Esophagus muscularis mucosa (tissue), 4 donors: Measurements from ENCODE around the gene RPL28. TPM values are rescaled to one million over a fixed set of nuclear protein-coding genes. Genes with fewer than 3 reads are reported as not detected.

ENCODE experiments used
- DNase-seq: peaks from one replicate; pipeline ENCODE4 v3.0.0-alpha.2; 2017; ENCODE audit errors: extremely low spot score
- H3K27ac ChIP-seq, 4 donors: fragments of 200-600 bp; sonication (generic); replicated peaks in 1 of 4; 1 replicate in 3 of 4; 2 replicates in 1 of 4; pipeline ENCODE4 v1.5.1; 2016 to 2019; ENCODE audit warnings: mild to moderate bottlenecking in 1 of 4
- H3K27me3 ChIP-seq, 4 donors: fragments of 200-600 bp; sonication (generic); one replicate each; pipeline versions ENCODE4 v1.5.1 to v1.6.0; 2016 to 2019
- H3K36me3 ChIP-seq, 4 donors: fragments of 200-600 bp; sonication (generic); one replicate each; pipeline ENCODE4 v1.5.1; 2016 to 2019
- H3K4me1 ChIP-seq, 4 donors: fragments of 200-600 bp; sonication (generic); one replicate each; pipeline ENCODE4 v1.5.1; 2016 to 2019
- H3K4me3 ChIP-seq, 4 donors: fragments of 200-600 bp; sonication (generic); 1 replicate in 2 of 4; 2 replicates in 2 of 4; pipeline ENCODE4 v1.5.1; 2016 to 2019; ENCODE audit warnings: mild to moderate bottlenecking in 4 of 4, moderate library complexity in 1 of 4
- H3K9me3 ChIP-seq, 4 donors: fragments of 200-600 bp; sonication (generic); 1 replicate in 3 of 4; 2 replicates in 1 of 4; pipeline ENCODE4 v1.5.1; 2016 to 2019
- EP300 ChIP-seq: sonication (generic); formaldehyde crosslinking; IDR thresholded peaks from one replicate; pipeline ENCODE4 v1.6.1; 2017; ENCODE audit warnings: antibody characterized with exemption
- POLR2A ChIP-seq: fragments of 450-650 bp; IDR thresholded peaks from one replicate; pipeline ENCODE4 v1.6.1; 2017; ENCODE audit warnings: antibody characterized with exemption, moderate library complexity, mild to moderate bottlenecking, low read depth
- POLR2AphosphoS5 ChIP-seq, 2 donors: sonication (generic); formaldehyde crosslinking; IDR thresholded peaks; one replicate each; pipeline ENCODE4 v1.6.1; 2017; ENCODE audit warnings: antibody characterized with exemption in 2 of 2
- WGBS: methylation state at CpG from one replicate; pipeline ENCODE4 v1.1.5; 2018; 5-methylcytosine and 5-hydroxymethylcytosine counted together
- intact Hi-C: fragments of 100-400 bp; cut with DNase I; formaldehyde crosslinking; loops from one replicate; pipeline ENCODE4 v1.15.1; 2023
- total RNA-seq, 4 donors: library from RNA; depleted of rRNA; stranded (reverse); fragments of >200 nt; gene quantifications; one replicate each; pipeline versions ENCODE4 v1.1.0 to v1.2.1, GENCODE V29; 2016
- TF ChIP-seq, protein P1 (sequence below), 3 experiments: fragments of 200-600 bp in 2 of 3; fragments of 450-650 bp in 1 of 3; sonication (generic) in 2 of 3; IDR thresholded peaks; one replicate each; pipeline ENCODE4 v1.5.1; 2017 to 2019; ENCODE audit warnings: antibody characterized with exemption in 3 of 3, mild to moderate bottlenecking in 2 of 3, moderate library complexity in 1 of 3

RPL28 gene
- total RNA-seq, 4 donors from 2014 or later, result 263 to 419 (median 369) TPM

DNA sequence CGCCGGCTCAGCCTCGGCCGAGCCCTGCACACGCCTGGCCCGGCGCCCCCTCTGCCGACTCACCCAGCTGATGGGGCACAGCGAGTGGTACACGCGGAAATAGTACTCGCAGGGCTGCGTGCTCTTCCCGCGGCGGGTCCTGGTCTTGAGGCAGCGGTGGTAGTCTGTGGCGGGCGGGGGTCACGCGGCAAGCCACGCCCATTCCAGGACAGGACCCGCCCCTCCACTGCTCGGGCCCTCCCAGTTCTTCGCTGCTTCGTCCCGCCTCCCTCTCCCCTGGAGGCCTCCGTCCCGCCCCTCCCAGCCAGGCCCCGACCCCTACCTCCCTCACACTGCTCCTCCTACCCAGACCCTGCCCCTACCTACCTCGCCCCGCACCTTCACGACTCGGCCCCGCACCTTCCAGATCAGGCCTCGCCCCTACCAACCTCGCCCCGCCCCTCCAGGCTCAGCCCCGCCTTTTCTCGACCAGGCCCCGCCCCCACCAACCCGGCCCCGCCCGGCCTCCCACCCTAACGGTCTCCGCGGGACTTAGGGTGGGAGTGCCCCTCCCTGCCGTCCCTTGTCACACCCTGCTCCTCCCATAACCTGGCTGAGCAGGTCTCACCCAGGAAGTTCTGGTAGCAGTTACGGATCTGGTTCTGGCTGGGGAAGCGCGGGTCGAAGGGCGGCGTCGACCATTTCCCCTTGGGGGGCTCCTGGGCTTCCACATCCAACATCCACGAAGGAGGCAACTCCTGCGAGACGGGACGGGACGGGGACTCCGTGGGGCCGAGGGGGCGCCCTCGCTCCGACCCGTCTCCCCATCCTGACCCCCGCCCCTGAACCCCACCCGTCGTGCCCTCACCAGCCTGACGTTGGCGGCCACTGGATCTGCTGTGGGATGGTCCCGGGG is 31.7 kb upstream of the RPL28 start:
- DNase-seq, result no peak
- H3K27ac ChIP-seq, result no peak overlapping the region
- TF ChIP-seq POLR2AphosphoS5 (IDR thresholded peaks at IDR 0.05), result no peak
- TF ChIP-seq POLR2A, result no peak
- TF ChIP-seq, protein P1, sequence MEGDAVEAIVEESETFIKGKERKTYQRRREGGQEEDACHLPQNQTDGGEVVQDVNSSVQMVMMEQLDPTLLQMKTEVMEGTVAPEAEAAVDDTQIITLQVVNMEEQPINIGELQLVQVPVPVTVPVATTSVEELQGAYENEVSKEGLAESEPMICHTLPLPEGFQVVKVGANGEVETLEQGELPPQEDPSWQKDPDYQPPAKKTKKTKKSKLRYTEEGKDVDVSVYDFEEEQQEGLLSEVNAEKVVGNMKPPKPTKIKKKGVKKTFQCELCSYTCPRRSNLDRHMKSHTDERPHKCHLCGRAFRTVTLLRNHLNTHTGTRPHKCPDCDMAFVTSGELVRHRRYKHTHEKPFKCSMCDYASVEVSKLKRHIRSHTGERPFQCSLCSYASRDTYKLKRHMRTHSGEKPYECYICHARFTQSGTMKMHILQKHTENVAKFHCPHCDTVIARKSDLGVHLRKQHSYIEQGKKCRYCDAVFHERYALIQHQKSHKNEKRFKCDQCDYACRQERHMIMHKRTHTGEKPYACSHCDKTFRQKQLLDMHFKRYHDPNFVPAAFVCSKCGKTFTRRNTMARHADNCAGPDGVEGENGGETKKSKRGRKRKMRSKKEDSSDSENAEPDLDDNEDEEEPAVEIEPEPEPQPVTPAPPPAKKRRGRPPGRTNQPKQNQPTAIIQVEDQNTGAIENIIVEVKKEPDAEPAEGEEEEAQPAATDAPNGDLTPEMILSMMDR (IDR thresholded peaks at IDR 0.05), result no peak
- TF ChIP-seq EP300, result no peak
- no peaks in the 10 kb centered on the region for H3K9me3 ChIP-seq
- H3K27me3 ChIP-seq, result peaks cover 11 to 91% (median 46%) of the 10 kb centered on the region in 4 donors
- intact Hi-C loops, result no loop called here
- peak overlapping the region; percentile 41 to 63 (median 46) for H3K4me3 ChIP-seq
- H3K4me1 ChIP-seq, result peaks cover 18 to 23% (median 20%) of the 10 kb centered on the region in 4 donors
- 9% methylated on average over 16 of the region's 72 CpGs for WGBS
- H3K36me3 ChIP-seq, result no peaks in the 10 kb centered on the region

DNA sequence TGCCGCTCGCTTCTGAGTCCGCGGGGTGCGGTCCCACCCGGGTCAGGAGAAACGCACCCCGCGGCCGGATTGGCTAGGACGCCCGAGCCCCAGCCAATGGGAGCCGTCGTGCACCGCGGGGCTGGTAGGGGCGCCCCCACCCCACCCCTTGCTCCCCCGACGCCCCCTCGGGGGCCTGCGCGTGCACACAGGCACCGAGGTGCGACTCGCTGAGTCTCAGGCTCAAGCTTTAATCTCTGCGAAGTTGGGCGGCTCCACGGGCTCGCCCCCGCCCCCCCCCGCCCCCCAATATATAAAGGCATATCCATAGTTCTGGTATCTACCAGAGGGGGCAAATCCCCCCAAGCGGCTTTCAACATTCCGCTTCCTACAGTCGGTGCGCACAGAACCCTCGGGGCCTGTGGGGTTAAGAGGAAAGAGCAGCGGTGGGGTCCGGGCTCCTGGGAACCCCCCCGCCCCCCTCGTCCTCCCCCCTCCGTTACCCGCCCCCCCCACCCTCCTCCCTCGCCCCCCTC is 31.0 kb upstream of the RPL28 start, which contains the start of gene COX6B2:
Gene COX6B2 (minus strand): TSS at position 22 of the 515 bp plus-strand sequence. CDS start 198 bp downstream, outside the sequence.
- Histone ChIP-seq H3K27ac (no peak within 1 kb of the TSS), H3K36me3 (no peaks in the 10 kb centered on the region), H3K4me1 (peaks cover 18 to 23% (median 20%) of the 10 kb centered on the region in 4 donors), H3K9me3 (no peaks in the 10 kb centered on the region), H3K4me3 (peak within 1 kb of the TSS; percentile 41 to 63 (median 46)), H3K27me3 (peaks cover 11 to 85% (median 46%) of the 10 kb centered on the region in 4 donors)
- DNase-seq, result no peak
- intact Hi-C loops, result no loop called here
- TF ChIP-seq POLR2A, result no peak
- TF ChIP-seq, protein P1 (IDR thresholded peaks at IDR 0.05), result no peak
- no peak for TF ChIP-seq EP300
- TF ChIP-seq POLR2AphosphoS5 (IDR thresholded peaks at IDR 0.05), result no peak
- 0% methylated on average over 4 of the region's 43 CpGs for WGBS

DNA sequence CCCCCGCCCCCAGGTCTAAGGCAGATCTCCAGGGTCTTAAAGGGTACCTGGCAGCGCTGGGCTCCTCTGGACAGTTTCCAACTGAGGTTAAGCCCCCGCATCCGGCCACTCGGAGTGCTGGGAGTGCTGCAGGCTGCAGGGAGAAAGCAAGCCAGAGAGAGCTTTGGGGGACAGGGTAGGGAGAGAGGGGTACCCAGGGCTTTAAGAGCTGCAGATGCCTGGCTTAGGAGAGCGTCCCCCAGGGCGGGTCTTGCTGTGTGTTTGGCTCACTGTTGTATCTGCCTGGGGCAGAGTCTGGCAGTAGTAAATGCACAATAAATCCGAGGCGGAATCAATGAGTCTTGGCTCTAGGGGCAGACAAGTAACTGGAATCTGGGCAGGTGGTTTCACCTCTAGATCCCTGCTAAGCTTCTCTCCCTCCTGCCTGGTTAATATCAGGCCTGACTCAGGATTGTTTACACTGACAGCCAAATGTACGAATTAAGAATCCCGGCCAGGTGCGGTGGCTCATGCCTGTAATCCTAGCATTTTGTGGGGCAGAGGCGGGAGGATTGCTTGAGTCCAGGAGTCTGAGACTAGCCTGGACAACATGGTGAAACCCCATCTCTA is 30.4 kb upstream of the RPL28 start:
- H3K36me3 ChIP-seq, result no peaks in the 10 kb centered on the region
- 32% methylated on average over 12 of the region's 13 CpGs for WGBS
- H3K4me1 ChIP-seq, result peaks cover 18 to 23% (median 20%) of the 10 kb centered on the region in 4 donors
- H3K9me3 ChIP-seq, result no peaks in the 10 kb centered on the region
- intact Hi-C loops, result no loop called here
- TF ChIP-seq POLR2AphosphoS5 (IDR thresholded peaks at IDR 0.05) (no peak), POLR2A (no peak), EP300 (no peak)
- TF ChIP-seq, protein P1 (IDR thresholded peaks at IDR 0.05), result no peak
- DNase-seq, result no peak
- H3K4me3 ChIP-seq, result no peak overlapping the region
- peaks cover 11 to 80% (median 44%) of the 10 kb centered on the region in 4 donors for H3K27me3 ChIP-seq
- H3K27ac ChIP-seq, result no peak overlapping the region

DNA sequence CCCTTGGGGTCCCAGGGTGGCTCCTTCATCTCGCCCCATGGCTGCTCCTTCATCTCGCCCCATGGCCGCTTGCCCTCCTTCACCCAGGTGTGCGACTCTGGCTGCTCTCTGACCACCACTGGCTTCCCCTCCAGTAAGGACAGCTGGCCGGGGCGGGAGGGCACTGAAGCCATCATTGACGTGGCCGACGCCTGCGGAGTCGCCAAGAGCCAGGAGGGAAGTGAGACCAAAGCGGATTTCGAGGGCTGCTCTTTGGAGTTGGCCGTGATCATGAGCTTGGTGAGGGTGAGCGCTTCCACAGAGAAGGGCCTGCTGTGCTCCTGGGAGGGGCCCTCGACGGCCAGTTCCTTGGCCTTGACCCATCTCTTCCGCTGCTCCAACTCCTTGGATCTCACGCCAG is 27.2 kb upstream of the RPL28 start:
- Histone ChIP-seq H3K4me1 (peaks cover 13 to 15% (median 14%) of the 10 kb centered on the region in 4 donors), H3K4me3 (no peak overlapping the region), H3K9me3 (no peaks in the 10 kb centered on the region), H3K36me3 (no peaks in the 10 kb centered on the region), H3K27me3 (peaks cover 8 to 76% (median 15%) of the 10 kb centered on the region in 4 donors), H3K27ac (no peak overlapping the region)
- 100% methylated on average over 2 of the region's 19 CpGs for WGBS
- DNase-seq, result no peak
- no peak for TF ChIP-seq POLR2AphosphoS5 (IDR thresholded peaks at IDR 0.05)
- TF ChIP-seq EP300, result no peak
- TF ChIP-seq POLR2A, result no peak
- TF ChIP-seq, protein P1 (IDR thresholded peaks at IDR 0.05), result no peak
- intact Hi-C loops, result no loop called here
